Measurements from ENCODE around the gene KCNH6. TPM values are rescaled to one million over a fixed set of nuclear protein-coding genes. Genes with fewer than 3 reads are reported as not detected.

KCNH6 gene
- total RNA-seq, 1 donor from 2014 or later, result not detected

DNA sequence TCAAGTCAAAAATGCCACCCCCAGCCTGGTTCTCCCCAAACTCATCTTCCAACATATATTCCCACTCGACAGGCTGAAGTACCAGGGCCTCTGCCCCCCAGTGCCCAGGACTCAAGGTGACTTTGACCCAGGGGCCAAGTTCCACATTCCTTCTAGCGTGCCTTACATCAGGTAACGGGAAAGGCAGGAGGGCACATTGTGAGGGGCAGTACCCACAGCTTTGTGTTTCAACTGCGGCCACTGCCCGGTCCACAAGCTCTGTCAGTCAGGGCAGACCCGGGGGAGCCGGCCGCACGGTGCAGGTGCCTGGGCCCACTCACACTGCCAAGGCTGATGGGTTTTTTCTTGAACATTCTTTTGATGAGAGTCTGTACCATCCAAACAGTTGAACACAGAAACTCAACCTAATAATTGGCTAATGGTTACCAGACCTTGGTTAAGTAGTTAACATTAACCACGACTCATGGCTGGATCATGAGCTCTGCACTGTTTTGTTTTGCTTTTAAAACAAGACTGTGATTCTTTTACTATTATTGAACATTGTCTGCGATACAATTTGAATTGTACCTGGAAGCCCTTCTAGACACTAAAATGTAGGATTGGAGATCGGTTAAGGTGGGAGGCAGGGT is 28.7 kb upstream of the KCNH6 start:
- DNase-seq (ENCODE audit: low read depth) (no peak), FAIRE-seq (no peak)
- peaks cover 15% of the 10 kb centered on the region for H3K27me3 ChIP-seq (ENCODE audit: control insufficient read depth, insufficient read depth, low read length)
- no peaks in the 10 kb centered on the region for H3K36me3 ChIP-seq (ENCODE audit: control insufficient read depth, insufficient read depth, low read length)
- H3K4me3 ChIP-seq (ENCODE audit: low read depth, low read length), result no peak overlapping the region
- TF ChIP-seq, protein P1, sequence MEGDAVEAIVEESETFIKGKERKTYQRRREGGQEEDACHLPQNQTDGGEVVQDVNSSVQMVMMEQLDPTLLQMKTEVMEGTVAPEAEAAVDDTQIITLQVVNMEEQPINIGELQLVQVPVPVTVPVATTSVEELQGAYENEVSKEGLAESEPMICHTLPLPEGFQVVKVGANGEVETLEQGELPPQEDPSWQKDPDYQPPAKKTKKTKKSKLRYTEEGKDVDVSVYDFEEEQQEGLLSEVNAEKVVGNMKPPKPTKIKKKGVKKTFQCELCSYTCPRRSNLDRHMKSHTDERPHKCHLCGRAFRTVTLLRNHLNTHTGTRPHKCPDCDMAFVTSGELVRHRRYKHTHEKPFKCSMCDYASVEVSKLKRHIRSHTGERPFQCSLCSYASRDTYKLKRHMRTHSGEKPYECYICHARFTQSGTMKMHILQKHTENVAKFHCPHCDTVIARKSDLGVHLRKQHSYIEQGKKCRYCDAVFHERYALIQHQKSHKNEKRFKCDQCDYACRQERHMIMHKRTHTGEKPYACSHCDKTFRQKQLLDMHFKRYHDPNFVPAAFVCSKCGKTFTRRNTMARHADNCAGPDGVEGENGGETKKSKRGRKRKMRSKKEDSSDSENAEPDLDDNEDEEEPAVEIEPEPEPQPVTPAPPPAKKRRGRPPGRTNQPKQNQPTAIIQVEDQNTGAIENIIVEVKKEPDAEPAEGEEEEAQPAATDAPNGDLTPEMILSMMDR (IDR thresholded peaks at IDR 0.05; ENCODE audit: insufficient read depth, low read length, severe bottlenecking), result no peak

DNA sequence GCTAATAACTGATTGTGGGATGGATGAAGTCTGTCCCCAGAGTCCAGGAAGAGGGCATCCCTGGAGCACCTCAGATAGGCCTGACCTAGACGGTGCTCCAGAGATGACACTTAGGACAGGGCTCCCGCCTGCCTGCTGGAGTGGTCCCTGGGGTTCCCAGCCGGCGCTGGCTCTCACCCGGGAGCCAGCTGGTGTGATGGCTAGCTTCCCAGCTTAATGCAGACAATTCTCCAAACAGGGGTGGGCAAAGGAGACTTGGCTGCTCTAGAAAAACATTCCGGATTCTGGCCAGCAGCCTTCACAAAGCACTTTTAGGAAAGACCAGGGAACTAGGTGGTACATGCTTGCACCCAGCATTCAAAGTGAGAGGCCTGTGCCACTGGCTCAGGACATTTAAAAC is 27.7 kb upstream of the KCNH6 start:
- no peak for DNase-seq (ENCODE audit: low read depth)
- Histone ChIP-seq H3K4me3 (ENCODE audit: low read depth, low read length) (no peak overlapping the region), H3K36me3 (ENCODE audit: control insufficient read depth, insufficient read depth, low read length) (no peaks in the 10 kb centered on the region), H3K27me3 (ENCODE audit: control insufficient read depth, insufficient read depth, low read length) (peaks cover 10% of the 10 kb centered on the region)
- TF ChIP-seq, protein P1 (IDR thresholded peaks at IDR 0.05; ENCODE audit: insufficient read depth, low read length, severe bottlenecking), result no peak
- FAIRE-seq, result no peak

DNA sequence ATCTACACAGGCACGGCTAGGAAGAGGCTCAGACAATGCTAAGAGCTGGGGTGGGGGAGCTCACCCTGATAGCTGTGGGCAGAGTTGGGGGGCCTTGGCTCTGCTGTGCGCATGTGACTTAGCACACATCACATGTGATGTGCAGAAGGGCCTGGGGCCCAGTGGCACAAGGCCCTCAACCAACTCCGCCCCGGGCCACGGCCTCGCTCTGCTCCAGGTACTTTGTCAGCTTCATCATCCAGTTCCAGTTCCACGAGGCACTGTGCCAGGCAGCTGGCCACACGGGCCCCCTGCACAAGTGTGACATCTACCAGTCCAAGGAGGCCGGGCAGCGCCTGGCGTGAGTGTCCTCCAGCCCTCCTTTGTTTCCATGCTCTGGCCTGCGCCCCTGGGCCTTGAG is 27.0 kb upstream of the KCNH6 start:
- FAIRE-seq, result no peak
- DNase-seq (ENCODE audit: low read depth), result no peak
- H3K4me3 ChIP-seq (ENCODE audit: low read depth, low read length), result no peak overlapping the region
- peaks cover 9% of the 10 kb centered on the region for H3K27me3 ChIP-seq (ENCODE audit: control insufficient read depth, insufficient read depth, low read length)
- H3K36me3 ChIP-seq (ENCODE audit: control insufficient read depth, insufficient read depth, low read length), result no peaks in the 10 kb centered on the region
- TF ChIP-seq, protein P1 (IDR thresholded peaks at IDR 0.05; ENCODE audit: insufficient read depth, low read length, severe bottlenecking), result no peak

DNA sequence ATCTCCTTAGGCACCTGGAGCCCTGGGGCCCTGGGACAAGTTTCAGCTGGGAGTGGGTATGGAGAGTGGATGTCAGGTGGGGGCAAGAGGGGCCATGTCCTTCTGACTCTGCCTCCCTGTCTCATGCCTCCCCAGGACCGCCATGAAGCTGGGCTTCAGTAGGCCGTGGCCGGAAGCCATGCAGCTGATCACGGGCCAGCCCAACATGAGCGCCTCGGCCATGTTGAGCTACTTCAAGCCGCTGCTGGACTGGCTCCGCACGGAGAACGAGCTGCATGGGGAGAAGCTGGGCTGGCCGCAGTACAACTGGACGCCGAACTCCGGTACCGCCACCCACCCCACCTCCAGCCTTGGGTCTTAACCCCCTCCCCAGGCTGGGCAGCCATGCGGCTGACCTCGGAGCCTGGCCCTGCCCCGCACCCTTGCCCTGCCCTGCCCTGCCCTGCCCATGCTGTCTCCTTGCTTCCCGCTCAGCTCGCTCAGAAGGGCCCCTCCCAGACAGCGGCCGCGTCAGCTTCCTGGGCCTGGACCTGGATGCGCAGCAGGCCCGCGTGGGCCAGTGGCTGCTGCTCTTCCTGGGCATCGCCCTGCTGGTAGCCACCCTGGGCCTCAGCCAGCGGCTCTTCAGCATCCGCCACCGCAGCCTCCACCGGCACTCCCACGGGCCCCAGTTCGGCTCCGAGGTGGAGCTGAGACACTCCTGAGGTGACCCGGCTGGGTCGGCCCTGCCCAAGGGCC is 26.3 kb upstream of the KCNH6 start:
- Histone ChIP-seq H3K27me3 (ENCODE audit: control insufficient read depth, insufficient read depth, low read length) (peaks cover 6% of the 10 kb centered on the region), H3K36me3 (ENCODE audit: control insufficient read depth, insufficient read depth, low read length) (no peaks in the 10 kb centered on the region), H3K4me3 (ENCODE audit: low read depth, low read length) (no peak overlapping the region)
- TF ChIP-seq, protein P1 (IDR thresholded peaks at IDR 0.05; ENCODE audit: insufficient read depth, low read length, severe bottlenecking), result no peak
- DNase-seq (ENCODE audit: low read depth) (no peak), FAIRE-seq (no peak)

DNA sequence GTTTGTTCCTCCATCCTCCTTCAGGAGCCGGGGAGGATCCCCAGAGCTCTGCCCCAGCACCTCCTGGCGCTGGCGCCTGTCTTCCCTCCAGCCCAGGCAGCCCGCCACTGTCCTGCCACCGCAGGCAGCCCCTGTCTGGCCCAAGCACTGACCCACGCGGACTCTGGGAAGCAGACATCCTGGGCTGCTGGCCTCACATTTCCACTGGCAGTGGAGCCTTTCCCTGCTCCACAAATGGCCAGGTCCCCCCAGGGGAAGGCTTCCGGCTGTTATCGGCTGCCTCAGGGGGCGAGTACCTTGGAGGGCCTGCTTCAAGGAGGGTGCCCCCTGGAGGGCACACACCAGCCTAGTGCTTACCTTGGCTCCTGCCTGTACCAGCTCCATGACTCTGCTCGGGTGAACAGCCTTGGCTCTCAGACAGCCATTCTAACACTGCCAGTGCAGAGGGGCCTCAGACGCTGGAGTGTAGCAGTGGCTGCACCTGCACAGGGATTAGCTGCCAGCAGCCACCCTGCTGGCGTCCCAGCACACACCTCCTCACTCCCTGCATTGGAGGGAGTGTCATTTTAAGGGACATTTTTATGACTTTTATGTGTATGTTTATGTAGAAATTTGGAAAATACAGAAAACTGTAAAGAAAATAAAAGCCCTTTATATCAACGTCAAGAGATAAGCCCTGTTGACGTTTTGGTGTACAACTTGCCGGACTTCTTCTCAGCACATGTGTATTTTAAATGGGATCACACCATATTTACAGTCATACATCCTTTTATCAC is 25.3 kb upstream of the KCNH6 start:
- TF ChIP-seq, protein P1 (IDR thresholded peaks at IDR 0.05; ENCODE audit: insufficient read depth, low read length, severe bottlenecking), result peak; percentile 31
- Histone ChIP-seq H3K36me3 (ENCODE audit: control insufficient read depth, insufficient read depth, low read length) (no peaks in the 10 kb centered on the region), H3K4me3 (ENCODE audit: low read depth, low read length) (no peak overlapping the region), H3K27me3 (ENCODE audit: control insufficient read depth, insufficient read depth, low read length) (peaks cover 3% of the 10 kb centered on the region)
- DNase-seq (ENCODE audit: low read depth) (peak; percentile 12), FAIRE-seq (no peak)
